T-helper 1 cell treated with Interleukin-12 subunit alpha and Interleukin-12 subunit beta and Interleukin-4 antibody, amounts not matched to agents 30 ng/mL and 1 ng/mL, for 36 hours (primary cell): Measurements from ENCODE around the gene HTR3C. TPM values are rescaled to one million over a fixed set of nuclear protein-coding genes. Genes with fewer than 3 reads are reported as not detected.
"Not testable (repeated sequence)": the region's sequence is repeated elsewhere in the genome, so short reads cannot be mapped to it uniquely, and the experiment has no call there.

ENCODE experiments used
- intact Hi-C: fragments of 100-400 bp; cut with micrococcal nuclease; formaldehyde crosslinking; loops from one replicate; pipeline ENCODE4 v1.15.1; 2024
- total RNA-seq: library from RNA; stranded (reverse); gene quantifications from 2 replicates; pipeline ENCODE4 v1.2.3, GENCODE V29; 2022

HTR3C gene, protein sequence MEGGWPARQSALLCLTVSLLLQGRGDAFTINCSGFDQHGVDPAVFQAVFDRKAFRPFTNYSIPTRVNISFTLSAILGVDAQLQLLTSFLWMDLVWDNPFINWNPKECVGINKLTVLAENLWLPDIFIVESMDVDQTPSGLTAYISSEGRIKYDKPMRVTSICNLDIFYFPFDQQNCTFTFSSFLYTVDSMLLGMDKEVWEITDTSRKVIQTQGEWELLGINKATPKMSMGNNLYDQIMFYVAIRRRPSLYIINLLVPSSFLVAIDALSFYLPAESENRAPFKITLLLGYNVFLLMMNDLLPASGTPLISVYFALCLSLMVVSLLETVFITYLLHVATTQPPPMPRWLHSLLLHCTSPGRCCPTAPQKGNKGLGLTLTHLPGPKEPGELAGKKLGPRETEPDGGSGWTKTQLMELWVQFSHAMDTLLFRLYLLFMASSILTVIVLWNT
- not detected in 2 replicates for total RNA-seq

DNA sequence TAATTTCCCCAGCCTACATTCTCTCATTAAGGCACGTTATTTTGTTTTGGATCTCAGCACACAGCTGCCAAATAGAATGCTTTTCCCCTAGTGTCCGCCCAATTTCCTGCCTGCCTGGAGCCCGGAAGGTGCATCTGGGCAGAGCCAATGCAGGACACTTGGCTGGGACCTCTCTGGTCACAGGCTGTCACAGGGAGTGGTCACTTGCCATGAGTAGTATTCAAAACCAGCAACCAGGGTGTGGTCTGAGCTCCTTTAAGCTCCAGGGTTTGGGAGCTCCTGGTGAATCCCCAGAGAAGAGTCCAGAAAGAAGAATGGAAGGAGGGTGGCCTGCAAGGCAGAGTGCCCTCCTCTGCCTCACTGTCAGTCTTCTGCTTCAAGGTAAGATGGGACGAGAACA is at the start of gene HTR3C:
Gene HTR3C, plus strand, starts transcription at position 281 of the 400 bp plus-strand sequence. Its CDS starts 34 bp downstream, at position 315.
- intact Hi-C loops: no loop called here

DNA sequence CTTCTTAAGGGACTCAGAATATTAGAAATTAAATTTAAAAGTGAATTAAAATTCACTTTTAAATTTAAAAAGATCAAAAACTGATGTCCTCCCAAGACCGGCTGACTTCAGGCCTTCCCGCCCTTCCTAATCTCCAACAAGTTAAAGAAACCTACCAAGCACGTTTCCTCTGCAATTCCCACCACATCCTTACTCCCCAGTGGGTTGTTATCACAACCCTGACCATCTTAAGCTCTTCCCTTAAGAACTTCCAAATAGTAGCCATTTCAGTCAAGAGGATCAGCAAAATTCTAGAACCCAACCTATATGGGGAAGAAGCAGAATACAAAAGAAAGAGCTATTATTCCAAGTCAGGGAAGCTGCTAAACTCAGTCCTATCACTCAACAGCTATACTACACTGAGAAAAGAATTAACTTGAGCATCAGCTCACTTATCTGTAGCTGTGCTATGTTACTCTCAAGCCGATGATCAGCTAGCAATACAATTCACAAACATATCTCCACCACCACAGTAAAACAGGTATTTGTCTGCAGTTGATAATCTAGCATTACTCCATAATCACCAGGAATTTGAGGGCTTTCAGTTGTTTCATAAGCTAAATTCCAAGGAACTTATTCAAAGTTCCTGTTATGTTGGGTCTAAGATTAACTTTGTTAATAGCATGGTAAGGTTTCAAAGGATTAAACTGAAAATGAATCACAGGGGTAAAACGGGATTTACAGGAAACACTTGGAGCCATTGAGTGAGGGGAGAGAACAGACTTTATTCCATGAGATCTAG is 49.5 kb upstream of the HTR3C start:
- intact Hi-C loops: no loop called here

DNA sequence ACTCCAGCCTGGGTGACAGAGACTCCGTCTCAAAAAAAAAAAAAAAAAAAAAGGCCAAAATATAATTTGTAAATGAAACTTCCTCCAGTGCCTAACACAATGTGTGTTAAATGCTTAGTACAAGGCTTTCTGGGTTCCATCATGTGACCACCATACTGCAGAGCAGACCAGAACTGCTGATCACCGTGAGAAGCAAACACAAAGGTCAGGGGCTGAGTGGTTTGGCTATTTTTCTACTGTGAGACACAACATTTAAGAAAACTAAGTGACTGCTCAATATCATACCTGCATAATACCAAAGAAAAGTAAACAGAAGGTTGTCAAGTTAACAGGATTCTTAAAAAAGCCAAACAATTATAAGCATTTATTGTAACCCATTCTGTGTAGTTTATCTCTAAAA is 48.4 kb upstream of the HTR3C start:
- intact Hi-C loops: no loop called here

DNA sequence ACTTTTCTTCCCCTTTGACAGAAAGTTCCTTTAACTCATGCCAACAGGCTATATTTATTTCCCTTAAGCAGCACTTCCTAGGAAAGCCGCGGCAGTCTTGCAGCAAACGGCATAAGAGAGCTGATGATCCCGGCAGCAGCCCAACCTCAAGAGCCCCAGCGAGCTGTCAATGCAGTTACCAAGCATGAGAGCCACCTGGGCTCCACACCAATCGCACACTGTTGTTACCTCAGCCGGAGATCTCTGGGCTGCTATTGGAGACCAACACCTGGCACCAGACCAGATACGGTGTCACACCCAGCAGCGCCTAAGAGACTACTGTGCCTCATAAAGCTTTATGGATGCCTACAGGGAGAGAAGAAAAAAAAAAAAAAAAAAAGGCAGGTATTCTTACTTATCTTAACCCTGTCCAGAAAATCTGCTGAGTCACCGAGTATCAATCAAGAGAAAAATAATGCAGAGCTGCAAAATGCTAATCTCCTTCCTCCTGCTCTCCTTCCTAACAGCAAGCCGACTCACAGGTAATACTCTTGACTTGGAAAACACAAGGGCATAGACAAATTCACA is 46.8 kb upstream of the HTR3C start:
- intact Hi-C loops: no loop called here

- intact Hi-C loops: not testable (repeated sequence)
Observed at GRCh38 chr3:184007143-184007813, 45.6 kb upstream of the HTR3C start.

DNA sequence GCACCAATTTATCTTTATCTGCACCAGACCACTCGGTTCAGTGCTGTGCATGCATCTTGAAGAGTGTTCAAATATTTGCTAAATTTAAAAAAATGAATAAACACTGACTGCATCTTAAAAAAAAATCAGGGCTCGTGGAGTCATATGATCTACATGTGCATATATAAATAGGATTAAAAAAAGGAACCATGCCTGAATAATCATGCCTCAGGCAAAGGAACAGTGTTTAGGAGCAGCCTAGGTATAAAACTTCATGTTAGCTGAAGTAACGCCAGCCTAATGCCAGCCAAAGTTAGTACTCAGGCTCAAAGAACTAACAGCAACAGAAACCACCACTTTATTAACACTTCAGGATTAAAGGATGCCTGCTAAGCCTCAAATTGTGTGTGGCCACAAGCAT is 44.7 kb upstream of the HTR3C start:
- intact Hi-C loops: no loop called here

GRCh38 chr3:184011230-184011876 is 41.5 kb upstream of the HTR3C start:
- intact Hi-C loops: no loop called here

DNA sequence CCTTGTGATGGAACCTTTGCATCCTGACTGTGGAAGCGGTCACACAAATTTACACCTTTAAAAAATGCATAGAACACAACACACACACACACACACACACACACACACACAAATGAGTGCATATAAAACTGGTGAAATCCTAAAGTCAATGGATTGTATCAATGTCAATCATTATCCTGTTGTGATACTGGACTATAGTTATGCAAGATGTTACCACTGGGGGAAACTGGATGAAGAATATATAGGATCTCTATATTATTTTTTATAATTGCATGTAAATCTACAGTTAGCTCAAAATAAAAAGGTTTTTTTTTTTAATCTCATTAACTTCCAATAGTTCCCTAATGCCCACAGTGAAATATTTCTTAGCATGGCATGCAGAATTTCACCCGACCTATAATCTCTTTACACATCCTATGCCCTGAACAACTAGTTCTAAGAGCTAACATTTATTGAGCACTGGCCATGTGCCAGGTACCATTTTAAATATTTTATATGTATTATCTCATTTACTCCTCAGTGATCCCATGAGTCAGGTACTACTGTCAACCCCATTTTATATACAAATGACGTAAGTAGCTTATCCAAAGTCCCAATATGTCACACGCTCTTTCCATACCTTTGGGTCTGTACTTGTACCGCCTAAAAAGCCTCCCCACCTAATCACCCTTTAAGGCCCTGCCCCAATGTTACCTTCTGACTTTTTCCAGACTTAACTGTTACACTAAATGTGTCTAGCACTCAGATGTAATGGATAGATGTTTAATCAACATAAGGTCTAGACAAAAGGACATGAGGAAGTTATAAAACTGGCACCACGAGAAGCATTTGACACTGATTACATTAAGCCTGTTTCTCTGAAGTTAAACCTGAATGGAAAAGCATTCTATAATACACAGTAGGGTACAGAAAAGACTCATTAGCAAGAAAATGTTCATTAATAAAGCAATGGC is 40.6 kb upstream of the HTR3C start:
- intact Hi-C loops: no loop called here

DNA sequence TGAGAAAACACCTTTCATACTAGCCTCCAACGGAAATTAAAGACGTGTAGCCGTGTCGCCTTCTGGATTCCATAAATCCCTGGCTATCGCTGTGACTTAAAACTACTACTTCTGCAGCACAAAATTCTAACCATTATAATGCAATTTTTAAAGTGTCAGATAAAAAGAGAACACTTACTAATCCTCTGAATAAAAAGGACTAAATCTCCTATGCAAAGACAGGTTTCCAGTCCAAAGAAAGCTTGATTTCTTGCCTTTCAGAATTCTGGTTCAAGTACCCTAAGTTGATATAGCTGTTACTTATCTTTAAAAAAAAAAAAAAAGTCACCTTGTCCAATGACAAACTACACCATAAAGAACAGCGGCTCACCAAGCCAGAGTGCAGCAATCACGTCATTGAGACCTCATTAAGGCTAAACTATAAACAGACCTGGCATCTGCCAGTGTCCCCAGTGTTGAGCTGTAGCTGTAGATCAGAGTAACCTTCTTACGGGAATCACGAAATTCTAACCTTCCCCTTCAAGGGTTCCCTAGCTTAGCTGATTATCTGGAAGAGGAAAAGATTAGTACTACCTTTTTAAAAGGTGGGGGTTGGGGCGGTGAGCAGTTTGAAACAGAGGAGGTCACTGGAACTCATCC is 37.3 kb upstream of the HTR3C start:
- intact Hi-C loops: loop anchor here (2.0 to 5.0 kb wide), 7 partner anchors 273 to 797 kb away; partner anchors contain the start of genes EIF4G1, KLHL6, MAGEF1 and VPS8

GRCh38 chr3:184016169-184016570 is 36.7 kb upstream of the HTR3C start:
- intact Hi-C loops: loop anchor here (2.0 to 5.0 kb wide), 7 partner anchors 273 to 797 kb away; partner anchors contain the start of genes EIF4G1, KLHL6, MAGEF1 and VPS8

DNA sequence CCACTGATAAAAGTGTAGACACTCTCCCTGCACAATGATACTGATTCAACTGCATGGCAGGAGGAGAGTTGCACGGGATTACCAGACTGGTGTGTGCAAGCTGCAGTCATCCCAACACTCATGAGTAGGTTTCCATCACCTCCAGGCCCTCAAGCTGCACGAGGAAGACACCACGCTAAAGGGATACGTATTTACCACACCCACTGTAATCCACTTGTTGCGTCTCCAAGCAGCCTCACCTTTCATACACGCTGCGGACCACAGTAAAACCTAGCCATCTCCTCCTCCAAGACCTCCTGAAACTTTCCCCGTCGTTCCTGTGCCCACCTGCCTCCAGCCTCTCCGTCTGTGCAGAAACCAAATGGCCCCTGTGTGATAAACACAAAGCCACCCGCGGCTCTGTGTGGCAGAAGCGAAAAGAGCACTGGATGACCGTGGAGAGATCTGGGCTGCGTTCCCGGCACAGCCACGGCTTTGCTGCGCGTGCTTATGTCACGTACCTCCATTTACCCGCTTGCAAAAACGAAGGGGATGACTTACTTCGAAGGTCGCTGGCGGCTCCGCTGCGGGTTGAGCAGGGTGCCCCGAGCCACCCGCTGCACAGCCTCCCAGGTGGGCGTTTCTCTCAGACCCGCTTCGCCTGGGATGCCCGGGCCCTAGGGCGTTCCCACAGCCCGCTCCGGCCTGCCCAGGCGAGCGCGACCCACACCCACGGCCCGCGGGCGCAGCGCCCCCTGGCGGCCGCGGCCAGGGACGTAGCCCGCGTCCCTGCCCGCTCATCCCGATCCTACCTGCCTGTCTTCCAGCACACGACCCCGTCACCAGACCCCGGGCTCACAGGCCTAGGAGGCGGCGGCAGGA is 35.8 kb upstream of the HTR3C start:
- intact Hi-C loops: loop anchor here (1.0 to 5.0 kb wide), 17 partner anchors 113 to 796 kb away; partner anchors contain the start of genes ABCF3, AP2M1, DVL3 and EEF1AKMT4

GRCh38 chr3:184017672-184018423 is 35.0 kb upstream of the HTR3C start, which contains the start of gene ABCC5:
ABCC5 (minus strand) TSS chr3:184017884; CDS start chr3:184014392, 3,492 bp downstream.
- intact Hi-C loops: loop anchor here (1.0 to 5.0 kb wide), 17 partner anchors 114 to 795 kb away; partner anchors contain the start of genes ABCF3, AP2M1, DVL3 and EEF1AKMT4

DNA sequence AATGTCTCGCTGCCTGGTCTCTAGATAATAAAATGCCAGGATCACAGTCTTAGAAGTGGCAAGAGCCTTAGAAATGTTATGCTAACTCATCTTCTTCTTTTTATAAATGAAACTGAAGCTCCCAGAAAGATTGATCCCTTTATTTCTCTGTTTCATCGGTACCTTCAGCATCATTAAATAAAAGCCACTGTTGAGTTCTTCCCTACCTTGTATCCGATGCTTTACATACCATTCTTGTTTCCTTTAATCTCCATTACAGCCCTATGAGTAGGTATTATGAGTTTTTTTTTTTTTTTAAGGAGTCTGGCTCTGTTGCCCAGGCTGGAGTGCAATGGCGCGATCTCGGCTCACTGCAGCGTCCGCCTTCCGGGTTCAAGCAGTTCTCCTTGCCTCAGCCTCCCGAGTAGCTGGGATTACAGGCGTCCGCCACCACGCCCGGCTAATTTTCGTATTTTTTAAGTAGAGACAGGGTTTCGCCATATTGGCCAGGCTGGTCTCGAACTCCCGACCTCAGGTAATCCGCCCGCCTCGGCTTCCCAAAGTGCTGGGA is 34.3 kb upstream of the HTR3C start:
- intact Hi-C loops: loop anchor here (5.0 kb wide), 3 partner anchors 294 to 694 kb away; partner anchors contain the start of genes EIF4G1 and MAGEF1

- intact Hi-C loops: no loop called here
Observed at GRCh38 chr3:184022323-184022722, 30.5 kb upstream of the HTR3C start.

GRCh38 chr3:184025256-184025655 is 27.6 kb upstream of the HTR3C start:
- intact Hi-C loops: not testable (repeated sequence)

- intact Hi-C loops: not testable (repeated sequence)
Observed at GRCh38 chr3:184028275-184028890, 24.5 kb upstream of the HTR3C start.
